Activated B cell treated with CpG ODN at 0.5 μM for 24 hours (primary cell): ENCODE data around the gene REEP6. TPM values are rescaled to one million over a fixed set of nuclear protein-coding genes. Genes with fewer than 3 reads are reported as not detected.

ENCODE experiments used
- ATAC-seq: fragments of 200-7000 bp; cut with Tn5 transposase; one replicate; pipeline ENCODE4 v1.10.0; 2021; ENCODE audit warnings: low read depth, mild to moderate bottlenecking, moderate library complexity
- CTCF ChIA-PET: fragments of 350-600 bp; sonication (Branson Sonifier 250); formaldehyde crosslinking; loops from one replicate; lab custom pipeline; 2021; ENCODE audit warnings: antibody characterized with exemption; lab: Charles Lee
- POLR2A ChIA-PET: fragments of 350-600 bp; sonication (Branson Sonifier 250); formaldehyde crosslinking; loops from one replicate; lab custom pipeline; 2021; ENCODE audit warnings: antibody characterized with exemption; lab: Charles Lee
- DNase-seq: peaks from one replicate; pipeline ENCODE4 v3.0.0; 2022
- H3K27ac Mint-ChIP-seq: one replicate; pipeline ENCODE4 v1.8.0; 2020; ENCODE audit warnings: mixed read lengths
- H3K27me3 Mint-ChIP-seq: one replicate; pipeline ENCODE4 v1.8.0; 2021; ENCODE audit warnings: mixed read lengths
- H3K36me3 Mint-ChIP-seq: one replicate; pipeline ENCODE4 v1.8.0; 2021; ENCODE audit warnings: low read depth, mixed read lengths
- H3K4me1 Mint-ChIP-seq: one replicate; pipeline ENCODE4 v1.8.0; 2021; ENCODE audit warnings: mixed read lengths
- H3K4me3 Mint-ChIP-seq: one replicate; pipeline ENCODE4 v1.8.0; 2020; ENCODE audit warnings: mild to moderate bottlenecking, mixed read lengths
- H3K9me3 Mint-ChIP-seq: one replicate; pipeline ENCODE4 v1.8.0; 2020; ENCODE audit warnings: mixed read lengths
- intact Hi-C: fragments of 100-400 bp; cut with micrococcal nuclease; formaldehyde crosslinking; loops from one replicate; pipeline ENCODE4 v1.15.1; 2024
- total RNA-seq: library from RNA; stranded (reverse); gene quantifications from 2 replicates; pipeline ENCODE4 v1.2.3, GENCODE V29; 2022
- TF ChIP-seq, protein P1 (sequence below): fragments of 200-600 bp; IDR thresholded peaks from one replicate; pipeline ENCODE4 v1.8.0; 2022; ENCODE audit warnings: antibody characterized with exemption, mild to moderate bottlenecking

The REEP6 gene
- total RNA-seq, 1 donor from 2014 or later, result 1.1 TPM

DNA sequence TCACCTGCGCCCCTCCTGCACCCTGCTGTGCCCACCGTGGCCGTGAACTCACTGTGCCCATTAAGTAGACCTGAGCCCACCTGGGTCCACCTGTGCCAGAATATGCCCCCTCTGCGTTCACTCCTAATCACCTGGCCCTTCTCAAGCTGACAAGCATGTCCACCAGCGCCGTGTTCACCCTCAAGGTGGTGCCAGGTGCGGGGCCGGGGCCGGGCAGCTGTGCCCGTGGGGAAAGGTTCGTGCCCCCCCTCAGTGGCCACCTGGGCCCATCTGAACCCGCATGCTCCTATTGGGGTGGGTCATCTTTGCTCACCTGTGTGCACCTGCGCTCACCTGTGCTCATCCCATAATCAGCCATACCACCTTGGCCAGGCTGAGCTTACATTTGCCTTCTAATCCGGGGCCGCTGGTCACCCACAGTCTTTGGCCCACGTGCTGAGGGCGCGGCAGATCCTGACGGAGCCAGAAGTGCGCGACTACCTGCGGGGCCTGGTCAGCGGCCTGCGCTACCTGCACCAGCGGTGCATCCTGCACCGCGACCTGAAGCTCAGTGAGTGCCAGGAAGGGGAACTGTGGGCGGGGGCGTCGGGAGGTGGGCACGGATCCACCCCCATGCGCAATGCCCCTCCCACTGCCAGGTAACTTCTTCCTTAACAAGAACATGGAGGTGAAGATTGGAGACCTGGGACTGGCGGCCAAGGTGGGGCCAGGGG, 35.2 kb downstream of the REEP6 start:
- CTCF ChIA-PET, result no interaction called here
- Mint-ChIP-seq H3K4me1 (peaks cover 5% of the 10 kb centered on the region), H3K4me3 (no peak overlapping the region), H3K9me3 (no peaks in the 10 kb centered on the region), H3K36me3 (no peaks in the 10 kb centered on the region), H3K27me3 (peaks cover 45% of the 10 kb centered on the region), H3K27ac (no peak overlapping the region)
- POLR2A ChIA-PET, result no interaction called here
- intact Hi-C loops, result no loop called here
- no peak for DNase-seq
- ATAC-seq, result no peak
- TF ChIP-seq, protein P1, sequence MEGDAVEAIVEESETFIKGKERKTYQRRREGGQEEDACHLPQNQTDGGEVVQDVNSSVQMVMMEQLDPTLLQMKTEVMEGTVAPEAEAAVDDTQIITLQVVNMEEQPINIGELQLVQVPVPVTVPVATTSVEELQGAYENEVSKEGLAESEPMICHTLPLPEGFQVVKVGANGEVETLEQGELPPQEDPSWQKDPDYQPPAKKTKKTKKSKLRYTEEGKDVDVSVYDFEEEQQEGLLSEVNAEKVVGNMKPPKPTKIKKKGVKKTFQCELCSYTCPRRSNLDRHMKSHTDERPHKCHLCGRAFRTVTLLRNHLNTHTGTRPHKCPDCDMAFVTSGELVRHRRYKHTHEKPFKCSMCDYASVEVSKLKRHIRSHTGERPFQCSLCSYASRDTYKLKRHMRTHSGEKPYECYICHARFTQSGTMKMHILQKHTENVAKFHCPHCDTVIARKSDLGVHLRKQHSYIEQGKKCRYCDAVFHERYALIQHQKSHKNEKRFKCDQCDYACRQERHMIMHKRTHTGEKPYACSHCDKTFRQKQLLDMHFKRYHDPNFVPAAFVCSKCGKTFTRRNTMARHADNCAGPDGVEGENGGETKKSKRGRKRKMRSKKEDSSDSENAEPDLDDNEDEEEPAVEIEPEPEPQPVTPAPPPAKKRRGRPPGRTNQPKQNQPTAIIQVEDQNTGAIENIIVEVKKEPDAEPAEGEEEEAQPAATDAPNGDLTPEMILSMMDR, result no peak

DNA sequence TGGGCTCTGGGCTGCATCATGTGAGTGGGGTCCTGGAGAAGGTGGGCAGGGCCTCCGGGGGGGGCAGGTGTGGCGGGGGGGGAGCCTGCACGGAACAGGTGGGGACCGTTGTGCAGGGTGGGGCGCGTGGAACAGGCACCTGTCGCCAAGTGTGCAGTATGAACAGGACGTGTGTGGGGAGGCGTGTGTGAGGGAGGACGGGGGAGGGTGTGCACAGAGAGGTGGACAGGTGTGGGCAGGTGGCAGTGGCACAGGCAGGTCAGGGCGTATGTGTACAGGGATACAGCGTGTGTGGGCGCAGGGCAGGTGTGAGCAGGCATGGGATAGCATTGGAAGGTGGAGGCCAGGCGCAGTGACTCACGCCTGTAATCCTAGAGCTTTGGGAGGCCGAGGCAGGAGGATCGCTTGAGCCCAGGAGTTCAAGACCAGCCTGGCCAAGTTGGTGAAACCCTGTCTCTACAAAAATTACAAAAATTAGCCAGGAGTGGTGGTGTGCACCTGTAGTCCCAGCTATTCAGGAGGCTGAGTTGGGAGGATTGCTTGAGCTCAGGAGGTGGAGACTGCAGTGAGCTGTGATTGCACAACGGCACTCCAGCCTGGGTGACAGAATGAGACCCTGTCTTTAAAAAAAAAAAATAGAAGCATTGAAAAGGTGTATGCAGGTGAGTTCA, 36.1 kb downstream of the REEP6 start:
- no peaks in the 10 kb centered on the region for H3K36me3 Mint-ChIP-seq
- H3K27ac Mint-ChIP-seq, result no peak overlapping the region
- H3K9me3 Mint-ChIP-seq, result no peaks in the 10 kb centered on the region
- TF ChIP-seq, protein P1, result no peak
- H3K4me3 Mint-ChIP-seq, result no peak overlapping the region
- POLR2A ChIA-PET, result no interaction called here
- ATAC-seq, result no peak
- H3K27me3 Mint-ChIP-seq, result peaks cover 48% of the 10 kb centered on the region
- intact Hi-C loops, result no loop called here
- CTCF ChIA-PET, result no interaction called here
- H3K4me1 Mint-ChIP-seq, result peaks cover 5% of the 10 kb centered on the region
- DNase-seq, result no peak

DNA sequence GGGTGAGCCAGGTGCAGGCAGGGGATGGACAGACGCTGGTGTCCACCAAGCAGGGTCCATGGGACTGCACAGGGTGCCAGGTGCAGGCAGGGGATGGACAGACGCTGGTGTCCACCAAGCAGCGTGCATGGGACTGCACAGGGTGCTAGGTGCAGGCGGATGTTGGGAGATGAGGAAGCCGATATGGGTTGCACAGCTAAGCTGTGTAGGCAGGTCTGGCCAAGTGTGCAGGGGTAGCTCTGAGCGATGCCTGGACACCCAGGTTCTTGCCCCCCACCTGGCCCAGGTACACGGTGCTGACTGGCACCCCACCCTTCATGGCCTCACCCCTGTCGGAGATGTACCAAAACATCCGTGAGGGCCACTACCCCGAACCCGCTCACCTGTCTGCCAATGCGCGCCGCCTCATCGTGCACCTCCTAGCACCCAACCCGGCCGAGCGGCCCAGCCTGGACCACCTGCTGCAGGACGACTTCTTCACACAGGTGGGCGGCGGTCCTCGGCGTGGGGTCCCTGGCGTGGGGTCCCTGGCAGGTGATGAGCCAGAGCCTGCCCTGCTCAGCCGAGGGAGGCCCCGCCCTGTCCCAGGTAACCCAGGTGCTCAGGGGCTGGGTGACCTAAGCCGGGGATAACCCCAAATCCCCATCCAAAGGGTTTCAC, 36.8 kb downstream of the REEP6 start:
- no peak overlapping the region for H3K4me3 Mint-ChIP-seq
- ChIA-PET CTCF (no interaction called here), POLR2A (no interaction called here)
- no peaks in the 10 kb centered on the region for H3K36me3 Mint-ChIP-seq
- peaks cover 5% of the 10 kb centered on the region for H3K4me1 Mint-ChIP-seq
- H3K27me3 Mint-ChIP-seq, result peaks cover 48% of the 10 kb centered on the region
- TF ChIP-seq, protein P1, result no peak
- no peak for ATAC-seq
- no peak for DNase-seq
- intact Hi-C loops, result no loop called here
- no peak overlapping the region for H3K27ac Mint-ChIP-seq
- no peaks in the 10 kb centered on the region for H3K9me3 Mint-ChIP-seq

DNA sequence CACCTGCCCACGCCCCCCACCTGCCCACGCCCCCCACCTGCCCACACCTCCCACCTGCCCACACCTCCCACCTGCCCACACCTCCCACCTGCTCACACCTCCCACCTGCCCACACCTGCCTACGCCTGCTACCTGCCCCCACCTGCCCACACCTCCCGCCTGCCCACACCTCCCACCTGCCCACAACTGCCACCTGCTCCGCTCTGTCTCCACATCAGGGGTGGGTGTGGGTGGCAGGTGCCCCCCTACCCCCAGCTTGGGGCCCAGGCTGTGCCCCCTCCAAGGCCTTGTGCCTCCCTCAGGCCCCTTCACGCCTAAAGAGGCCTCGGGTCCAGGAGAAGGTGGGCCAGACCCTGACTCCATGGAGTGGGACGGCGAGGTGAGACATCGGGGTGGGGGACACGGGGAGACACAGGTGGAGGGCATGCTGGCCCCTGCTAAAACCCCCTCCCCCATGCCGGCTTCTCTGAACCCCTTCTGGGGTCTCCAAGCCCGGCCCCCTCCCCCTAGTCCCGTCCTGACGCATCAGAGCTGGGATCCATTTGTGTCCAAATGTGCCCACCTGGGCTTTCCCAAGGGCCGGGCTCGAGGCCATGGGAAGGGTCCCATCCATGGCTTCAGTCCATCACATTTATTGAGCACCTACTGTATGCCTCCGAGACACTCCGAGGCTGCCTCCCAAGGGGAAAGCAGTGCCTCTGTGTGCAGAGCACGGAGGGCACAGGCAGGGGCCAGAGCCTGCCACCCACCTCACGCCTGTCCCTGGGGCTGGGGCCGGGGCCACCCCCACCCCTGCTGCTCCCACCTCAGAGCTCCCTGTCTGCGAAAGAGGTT, 37.8 kb downstream of the REEP6 start:
- Mint-ChIP-seq H3K27ac (no peak overlapping the region), H3K9me3 (no peaks in the 10 kb centered on the region), H3K27me3 (peaks cover 44% of the 10 kb centered on the region), H3K4me1 (peaks cover 5% of the 10 kb centered on the region), H3K4me3 (no peak overlapping the region), H3K36me3 (no peaks in the 10 kb centered on the region)
- ChIA-PET POLR2A (no interaction called here), CTCF (no interaction called here)
- TF ChIP-seq, protein P1, result no peak
- intact Hi-C loops, result no loop called here
- no peak for ATAC-seq
- DNase-seq, result no peak
